Epithelial cell of proximal tubule (primary cell): ENCODE results near the gene ZNF341. TPM values are rescaled to one million over a fixed set of nuclear protein-coding genes. Genes with fewer than 3 reads are reported as not detected.

Experiments used
- DNase-seq: peaks from one replicate; pipeline ENCODE4 v3.0.0-alpha.2; 2011; ENCODE audit warnings: low read depth
- H3K4me3 ChIP-seq: 2 replicates; pipeline ENCODE4 v1.5.1; 2011; ENCODE audit warnings: low read depth, mild to moderate bottlenecking, low read length
- total RNA-seq: library from RNA; depleted of rRNA; stranded (reverse); fragments of >200 nt; gene quantifications from 2 replicates; pipeline ENCODE4 v1.2.3, GENCODE V29; 2015
- TF ChIP-seq, protein P1 (sequence below): conservative IDR thresholded peaks from 2 replicates; pipeline ENCODE4 v1.5.1; 2012; ENCODE audit warnings: low read depth, mild to moderate bottlenecking, low read length

ZNF341 gene
- total RNA-seq, 1 donor from 2014 or later = 2.1 TPM

DNA sequence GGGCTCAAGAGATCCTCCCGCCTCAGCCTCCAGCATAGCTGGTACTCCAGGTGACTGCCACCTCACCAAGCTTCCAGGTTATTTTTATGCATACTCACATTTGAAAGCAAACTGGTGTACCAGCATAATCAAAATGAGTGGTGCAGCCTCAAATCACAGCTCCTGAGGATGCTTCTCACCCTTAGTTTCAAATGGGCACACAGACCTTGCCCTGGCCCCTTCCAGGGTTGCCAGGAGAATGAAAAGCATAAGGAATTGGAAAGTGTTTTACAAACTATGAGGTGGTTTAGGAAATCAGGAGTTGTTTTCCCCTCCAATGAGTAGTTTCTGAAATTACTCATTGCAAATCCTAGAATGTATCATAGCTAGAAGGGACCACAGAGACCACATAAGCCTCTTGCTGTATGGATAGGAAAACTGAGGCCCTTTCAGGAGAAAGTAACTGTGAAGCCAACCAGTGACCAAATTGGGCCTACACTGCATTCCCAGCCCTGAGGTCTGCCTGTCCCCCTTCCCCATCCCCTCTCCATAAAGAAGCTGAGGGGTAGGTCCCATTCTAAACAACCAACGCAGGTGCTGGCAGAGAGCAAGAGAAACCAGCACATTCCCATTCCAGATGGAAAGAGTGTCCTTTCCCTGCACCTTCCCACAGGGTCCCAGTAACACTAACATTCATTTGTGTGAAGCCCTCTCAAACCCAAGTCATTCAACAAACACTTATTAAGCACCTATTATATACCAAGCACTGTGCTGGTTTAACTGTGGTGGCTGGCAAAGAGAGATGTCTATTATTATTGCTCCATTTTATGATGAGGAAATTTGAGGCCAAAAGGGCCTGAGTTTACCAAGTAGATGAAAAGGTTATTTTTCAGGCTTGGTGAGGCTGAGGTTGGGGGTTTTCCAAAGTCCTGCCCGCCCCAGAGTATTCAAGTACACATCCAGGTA, 43.5 kb upstream of the ZNF341 start:
- no peak for DNase-seq
- H3K4me3 ChIP-seq = no peak overlapping the region
- TF ChIP-seq, protein P1, sequence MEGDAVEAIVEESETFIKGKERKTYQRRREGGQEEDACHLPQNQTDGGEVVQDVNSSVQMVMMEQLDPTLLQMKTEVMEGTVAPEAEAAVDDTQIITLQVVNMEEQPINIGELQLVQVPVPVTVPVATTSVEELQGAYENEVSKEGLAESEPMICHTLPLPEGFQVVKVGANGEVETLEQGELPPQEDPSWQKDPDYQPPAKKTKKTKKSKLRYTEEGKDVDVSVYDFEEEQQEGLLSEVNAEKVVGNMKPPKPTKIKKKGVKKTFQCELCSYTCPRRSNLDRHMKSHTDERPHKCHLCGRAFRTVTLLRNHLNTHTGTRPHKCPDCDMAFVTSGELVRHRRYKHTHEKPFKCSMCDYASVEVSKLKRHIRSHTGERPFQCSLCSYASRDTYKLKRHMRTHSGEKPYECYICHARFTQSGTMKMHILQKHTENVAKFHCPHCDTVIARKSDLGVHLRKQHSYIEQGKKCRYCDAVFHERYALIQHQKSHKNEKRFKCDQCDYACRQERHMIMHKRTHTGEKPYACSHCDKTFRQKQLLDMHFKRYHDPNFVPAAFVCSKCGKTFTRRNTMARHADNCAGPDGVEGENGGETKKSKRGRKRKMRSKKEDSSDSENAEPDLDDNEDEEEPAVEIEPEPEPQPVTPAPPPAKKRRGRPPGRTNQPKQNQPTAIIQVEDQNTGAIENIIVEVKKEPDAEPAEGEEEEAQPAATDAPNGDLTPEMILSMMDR = no peak

- TF ChIP-seq, protein P1 = no peak
- no peak overlapping the region for H3K4me3 ChIP-seq
- DNase-seq = no peak
Measured at GRCh38 chr20:33688938-33689424, 42.8 kb upstream of the ZNF341 start.

- TF ChIP-seq, protein P1 = no peak
- DNase-seq = no peak
Measured at GRCh38 chr20:33689493-33689892, 42.3 kb upstream of the ZNF341 start.

GRCh38 chr20:33689973-33690372, 41.8 kb upstream of the ZNF341 start:
- H3K4me3 ChIP-seq = no peak overlapping the region
- TF ChIP-seq, protein P1 = no peak
- DNase-seq = no peak

More at GRCh38 chr20:33689493-33689892, 42.3 kb upstream of the ZNF341 start:
- H3K4me3 ChIP-seq = no peak overlapping the region

- TF ChIP-seq, protein P1 = no peak
- no peak for DNase-seq
- H3K4me3 ChIP-seq = no peak overlapping the region
Measured at GRCh38 chr20:33693289-33693688, 38.5 kb upstream of the ZNF341 start.

DNA sequence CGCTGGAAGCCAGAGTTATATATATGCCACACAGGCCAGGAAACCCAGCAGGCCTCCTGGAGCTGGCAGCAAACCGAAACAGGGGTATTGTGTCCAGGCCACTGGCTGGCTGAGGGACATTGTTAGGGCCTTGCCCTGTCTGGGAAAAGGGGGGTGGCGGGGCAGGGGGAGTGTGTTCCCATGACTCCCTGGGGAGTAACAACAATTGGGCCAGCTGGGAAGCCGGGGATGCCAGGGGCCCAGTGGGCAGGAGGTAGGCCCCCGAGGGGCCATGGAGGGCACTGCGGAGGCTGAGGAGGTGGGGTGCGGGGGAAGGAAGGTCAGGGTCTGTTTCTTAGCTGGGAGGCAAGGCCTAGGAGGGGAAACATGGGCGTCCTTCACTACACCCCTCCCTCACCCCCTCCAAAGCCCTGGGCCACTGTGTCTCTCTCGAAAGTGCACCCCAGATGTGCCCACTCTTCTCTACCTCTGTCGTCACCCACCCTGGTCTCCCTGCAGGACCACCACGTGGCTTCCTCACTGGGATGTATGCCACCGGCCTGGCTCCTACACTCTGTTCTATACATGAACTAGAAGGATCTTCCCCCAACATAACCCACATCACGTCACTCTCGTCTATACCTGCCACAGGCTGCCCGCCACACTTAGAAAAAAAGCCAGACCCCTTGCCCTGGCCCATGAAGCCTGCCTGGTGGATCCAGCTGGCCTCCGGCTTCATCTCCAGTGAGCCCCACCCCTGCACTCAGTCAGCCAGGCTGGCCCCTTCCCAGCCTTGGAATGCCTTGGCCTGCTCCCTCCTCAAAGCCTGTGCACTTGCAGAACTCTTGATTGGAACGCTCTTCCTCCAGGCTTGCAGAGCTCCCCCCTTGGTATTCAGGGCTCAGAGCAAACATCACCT, 37.8 kb upstream of the ZNF341 start:
- DNase-seq = no peak
- TF ChIP-seq, protein P1 = no peak
- no peak overlapping the region for H3K4me3 ChIP-seq
